ENCODE measurements around the gene TJP1.
A peak's percentile ranks its signal among the peaks of the same experiment; 100 is the strongest.
"Not testable (repeated sequence)": the region's sequence is repeated elsewhere in the genome, so short reads cannot be mapped to it uniquely, and the experiment has no call there.

Gene TJP1

GRCh38 chr15:29759596-29759995 is 62.7 kb downstream of the TJP1 start:
- no peak for TF ChIP-seq CTCF (IDR thresholded peaks at IDR 0.05; ENCODE audit: low read depth, low read length, missing control alignments)
- H3K4me3 ChIP-seq (ENCODE audit: low read depth, low read length), result no peak overlapping the region
- DNase-seq (ENCODE audit: low read depth), result no peak

- no peak for TF ChIP-seq CTCF (IDR thresholded peaks at IDR 0.05; ENCODE audit: low read depth, low read length, missing control alignments)
- H3K4me3 ChIP-seq (ENCODE audit: low read depth, low read length), result no peak overlapping the region
- no peak for DNase-seq (ENCODE audit: low read depth)
These were observed 65.7 kb downstream of the TJP1 start for GRCh38 chr15:29756358-29757267.

GRCh38 chr15:29754009-29754408 is 68.3 kb downstream of the TJP1 start:
- not testable (repeated sequence) for H3K4me3 ChIP-seq (ENCODE audit: low read depth, low read length)

GRCh38 chr15:29753506-29753905 is 68.8 kb downstream of the TJP1 start:
- DNase-seq (ENCODE audit: low read depth), result no peak
- no peak overlapping the region for H3K4me3 ChIP-seq (ENCODE audit: low read depth, low read length)
- TF ChIP-seq CTCF (IDR thresholded peaks at IDR 0.05; ENCODE audit: low read depth, low read length, missing control alignments), result no peak

More at GRCh38 chr15:29754009-29754408, 68.3 kb downstream of the TJP1 start:
- DNase-seq (ENCODE audit: low read depth), result not testable (repeated sequence)

- H3K4me3 ChIP-seq (ENCODE audit: low read depth, low read length), result no peak overlapping the region
These were observed 71.5 kb downstream of the TJP1 start for GRCh38 chr15:29750754-29751153.

GRCh38 chr15:29749365-29750086 is 72.7 kb downstream of the TJP1 start:
- DNase-seq (ENCODE audit: low read depth), result no peak
- H3K4me3 ChIP-seq (ENCODE audit: low read depth, low read length), result no peak overlapping the region
- no peak for TF ChIP-seq CTCF (IDR thresholded peaks at IDR 0.05; ENCODE audit: low read depth, low read length, missing control alignments)

More at GRCh38 chr15:29750754-29751153, 71.5 kb downstream of the TJP1 start:
- no peak for DNase-seq (ENCODE audit: low read depth)
- TF ChIP-seq CTCF (IDR thresholded peaks at IDR 0.05; ENCODE audit: low read depth, low read length, missing control alignments), result no peak

- peak; percentile 19 for TF ChIP-seq CTCF (IDR thresholded peaks at IDR 0.05; ENCODE audit: low read depth, low read length, missing control alignments)
- no peak overlapping the region for H3K4me3 ChIP-seq (ENCODE audit: low read depth, low read length)
- DNase-seq (ENCODE audit: low read depth), result no peak
These were observed 74.3 kb downstream of the TJP1 start for GRCh38 chr15:29747837-29748417.
